MV-4-11 (cell line): ENCODE data around the gene GPD1.
A peak's percentile ranks its signal among the peaks of the same experiment; 100 is the strongest.
"Not testable (repeated sequence)": the region's sequence is repeated elsewhere in the genome, so short reads cannot be mapped to it uniquely, and the experiment has no call there.

Experiments
- DNase-seq: peaks from one replicate; lab custom pipeline; 2025; lab: John Stamatoyannopoulos, UW

The GPD1 gene

DNA sequence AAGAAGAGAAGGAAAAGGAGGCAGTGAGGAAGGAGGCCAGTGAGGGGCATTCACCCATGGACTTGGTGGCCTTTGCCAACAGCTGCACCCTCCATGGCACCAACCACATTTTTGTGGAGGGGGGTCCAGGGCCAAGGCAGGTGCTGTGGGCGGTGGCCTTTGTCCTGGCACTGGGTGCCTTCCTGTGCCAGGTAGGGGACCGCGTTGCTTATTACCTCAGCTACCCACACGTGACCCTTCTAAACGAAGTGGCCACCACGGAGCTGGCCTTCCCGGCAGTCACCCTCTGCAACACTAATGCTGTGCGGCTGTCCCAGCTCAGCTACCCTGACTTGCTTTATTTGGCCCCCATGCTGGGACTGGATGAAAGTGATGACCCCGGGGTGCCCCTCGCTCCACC, 30.1 kb upstream of the GPD1 start:
- DNase-seq, result no peak

DNA sequence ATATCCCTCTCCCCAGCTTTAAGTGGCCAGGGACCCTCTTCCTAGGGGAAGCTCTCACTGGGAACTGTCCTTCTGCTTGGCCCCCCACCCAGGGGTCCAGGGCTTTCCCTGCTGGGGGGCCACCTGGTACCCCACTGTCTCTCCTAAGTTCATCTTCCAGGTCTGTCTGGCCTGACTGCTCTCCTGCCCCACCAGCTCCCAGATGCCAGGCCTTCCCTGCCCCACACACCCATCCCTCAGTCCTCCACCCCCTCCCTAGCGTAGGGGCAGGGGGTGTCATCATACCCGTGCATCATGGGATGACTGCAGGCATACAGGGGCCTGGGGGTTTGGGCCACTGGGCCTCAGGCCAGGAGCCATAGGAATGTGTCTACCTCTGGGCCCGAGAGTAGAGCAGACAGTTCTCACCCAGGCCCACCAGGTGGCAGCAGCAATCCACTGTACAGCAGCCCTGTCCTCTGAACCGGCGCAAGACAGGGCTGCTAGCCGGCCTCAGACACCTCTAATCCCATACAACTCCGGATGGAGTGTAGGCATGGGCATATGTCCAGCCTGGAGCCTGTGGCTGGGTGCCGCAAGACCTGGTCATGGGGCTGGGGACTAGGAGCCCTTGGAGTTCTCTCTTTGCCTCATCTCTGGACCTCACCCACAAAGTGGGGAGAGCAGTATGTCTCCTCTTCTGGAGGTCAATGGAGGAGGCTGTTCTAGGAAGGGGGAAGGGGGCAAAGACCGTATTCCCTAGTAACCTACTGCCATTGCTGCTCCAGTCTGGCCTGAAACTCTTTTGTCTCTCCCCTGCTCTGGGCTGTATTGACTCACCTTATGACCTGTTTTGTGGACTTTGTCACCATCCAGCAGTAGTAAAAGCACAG, 28.6 kb upstream of the GPD1 start:
- peak; percentile 56 for DNase-seq

GRCh38 chr12:50075808-50076170, 28.0 kb upstream of the GPD1 start:
- DNase-seq, result no peak

- DNase-seq, result no peak
These were observed 26.7 kb upstream of the GPD1 start for GRCh38 chr12:50077099-50077498.

GRCh38 chr12:50078281-50078680, 25.5 kb upstream of the GPD1 start:
- no peak for DNase-seq

GRCh38 chr12:50079771-50080170, 24.0 kb upstream of the GPD1 start:
- DNase-seq, result no peak

DNA sequence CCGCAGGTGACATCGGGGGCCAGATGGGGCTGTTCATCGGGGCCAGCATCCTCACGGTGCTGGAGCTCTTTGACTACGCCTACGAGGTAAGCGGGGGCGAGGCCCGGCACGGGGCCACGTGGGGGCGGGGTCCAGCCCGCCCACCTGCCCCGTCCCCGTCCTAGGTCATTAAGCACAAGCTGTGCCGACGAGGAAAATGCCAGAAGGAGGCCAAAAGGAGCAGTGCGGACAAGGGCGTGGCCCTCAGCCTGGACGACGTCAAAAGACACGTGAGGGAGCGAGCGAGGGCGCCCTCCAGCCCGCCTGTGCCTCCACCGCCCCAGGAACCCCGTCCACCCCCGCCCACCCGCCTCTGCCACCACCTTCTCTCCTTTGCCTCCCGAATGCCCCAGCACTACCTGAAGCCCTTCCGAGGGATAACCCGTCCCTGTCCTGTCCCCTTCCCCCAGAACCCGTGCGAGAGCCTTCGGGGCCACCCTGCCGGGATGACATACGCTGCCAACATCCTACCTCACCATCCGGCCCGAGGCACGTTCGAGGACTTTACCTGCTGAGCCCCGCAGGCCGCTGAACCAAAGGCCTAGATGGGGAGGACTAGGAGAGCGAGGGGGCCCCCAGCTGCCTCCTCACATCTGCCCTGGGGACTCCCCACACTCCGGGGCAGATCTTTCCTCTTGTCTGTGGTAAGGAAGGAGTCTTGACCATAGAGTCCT, 22.6 kb upstream of the GPD1 start:
- no peak for DNase-seq

GRCh38 chr12:50082644-50083043, 21.2 kb upstream of the GPD1 start:
- DNase-seq, result peak; percentile 10

GRCh38 chr12:50083301-50083700, 20.5 kb upstream of the GPD1 start:
- no peak for DNase-seq

DNA sequence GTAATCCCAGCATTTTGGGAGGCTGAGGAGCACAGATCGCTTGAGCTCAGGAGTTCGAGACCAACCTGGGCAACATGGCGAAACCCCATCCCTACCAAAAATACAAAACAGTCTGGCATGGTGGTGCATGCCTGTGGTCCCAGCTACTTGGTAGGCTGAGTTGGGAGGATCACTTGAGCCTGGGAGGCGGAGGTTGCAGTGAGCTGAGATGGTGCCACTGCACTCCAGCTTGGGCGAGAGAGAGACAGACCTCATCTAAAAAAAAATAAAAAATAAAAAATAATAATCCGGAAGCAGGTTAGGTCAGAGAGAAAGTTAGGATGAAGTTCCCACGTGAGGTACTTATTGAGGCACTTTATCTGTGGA, 19.4 kb upstream of the GPD1 start:
- DNase-seq, result not testable (repeated sequence)

DNA sequence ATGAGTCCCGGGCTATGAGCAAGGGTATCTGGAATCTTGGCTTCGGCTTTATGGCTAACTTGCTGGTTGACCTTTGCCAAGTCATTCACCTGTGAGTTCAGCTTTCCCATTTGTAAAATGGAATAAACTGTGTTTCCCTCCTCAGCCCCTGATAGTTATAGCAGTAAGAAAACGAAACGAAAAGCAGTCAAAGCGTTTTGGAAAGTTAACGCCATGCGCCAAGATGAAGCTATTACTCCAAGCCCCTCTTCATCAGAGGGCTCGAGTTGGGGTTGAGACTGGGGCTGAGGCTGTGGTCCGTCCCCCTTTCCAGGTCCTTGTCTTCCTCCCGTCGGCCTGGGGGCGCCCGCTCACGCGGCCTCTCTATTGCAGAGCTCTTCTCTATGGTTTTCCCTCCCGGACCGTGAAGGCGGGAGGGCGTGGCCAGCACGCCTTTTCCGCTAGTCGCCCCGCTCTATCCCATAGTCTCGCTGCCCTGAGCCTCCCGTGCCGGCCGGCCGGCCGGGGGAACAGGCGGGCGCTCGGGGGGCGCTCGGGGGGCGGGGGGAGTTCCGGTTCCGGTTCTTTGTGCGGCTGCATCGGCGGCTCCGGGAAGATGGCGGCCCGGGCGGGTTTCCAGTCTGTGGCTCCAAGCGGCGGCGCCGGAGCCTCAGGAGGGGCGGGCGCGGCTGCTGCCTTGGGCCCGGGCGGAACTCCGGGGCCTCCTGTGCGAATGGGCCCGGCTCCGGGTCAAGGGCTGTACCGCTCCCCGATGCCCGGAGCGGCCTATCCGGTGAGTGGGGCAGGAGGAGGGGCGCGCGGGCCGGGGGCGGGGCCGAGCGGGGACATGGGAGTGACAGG, 18.8 kb upstream of the GPD1 start, which contains the start of gene SMARCD1:
SMARCD1 (plus strand) TSS at position 568 of the 840 bp plus-strand sequence; CDS start at position 596, 28 bp downstream.
- DNase-seq, result peak; percentile 89

- DNase-seq, result no peak
These were observed 18.2 kb upstream of the GPD1 start for GRCh38 chr12:50085615-50086072.

- DNase-seq, result no peak
These were observed 17.7 kb upstream of the GPD1 start for GRCh38 chr12:50086148-50086547.

DNA sequence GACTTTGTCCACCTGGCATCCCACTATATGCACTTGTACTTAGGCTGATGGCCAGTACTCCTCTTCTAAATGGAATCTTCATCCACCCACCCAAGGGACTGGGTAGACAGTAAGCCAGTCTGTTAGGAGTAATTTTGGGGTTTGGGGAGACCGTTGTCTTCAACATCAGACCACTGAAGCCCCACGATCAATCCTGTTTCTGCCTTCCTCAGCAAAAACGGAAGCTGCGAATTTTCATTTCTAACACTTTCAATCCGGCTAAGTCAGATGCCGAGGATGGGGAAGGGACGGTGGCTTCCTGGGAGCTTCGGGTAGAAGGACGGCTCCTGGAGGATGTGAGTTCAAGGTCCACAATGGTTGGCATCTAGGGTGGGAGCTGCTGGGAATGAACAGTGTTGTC, 16.7 kb upstream of the GPD1 start:
- DNase-seq, result no peak

GRCh38 chr12:50087995-50088394, 15.8 kb upstream of the GPD1 start:
- no peak for DNase-seq

- DNase-seq, result peak; percentile 51
These were observed 15.1 kb upstream of the GPD1 start for GRCh38 chr12:50088577-50089335.

DNA sequence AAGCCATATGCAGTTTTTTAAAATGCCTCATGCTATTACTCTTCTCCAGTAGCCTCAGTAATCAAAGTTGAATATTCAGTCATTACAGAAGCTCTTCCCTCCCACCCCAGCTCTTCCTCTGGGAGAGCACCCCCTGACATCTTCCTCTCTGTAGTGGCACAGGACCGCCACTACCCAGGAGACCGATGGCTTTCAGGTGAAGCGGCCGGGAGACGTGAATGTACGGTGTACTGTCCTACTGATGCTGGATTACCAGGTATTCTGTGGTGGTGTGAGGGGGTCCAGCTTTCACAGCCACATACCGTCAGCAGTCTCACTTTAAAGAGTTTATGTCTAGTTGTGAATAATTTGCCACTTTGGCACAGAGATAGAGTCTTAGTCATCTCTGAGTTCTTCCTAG, 14.1 kb upstream of the GPD1 start:
- no peak for DNase-seq

GRCh38 chr12:50090391-50090790, 13.4 kb upstream of the GPD1 start:
- DNase-seq, result no peak

DNA sequence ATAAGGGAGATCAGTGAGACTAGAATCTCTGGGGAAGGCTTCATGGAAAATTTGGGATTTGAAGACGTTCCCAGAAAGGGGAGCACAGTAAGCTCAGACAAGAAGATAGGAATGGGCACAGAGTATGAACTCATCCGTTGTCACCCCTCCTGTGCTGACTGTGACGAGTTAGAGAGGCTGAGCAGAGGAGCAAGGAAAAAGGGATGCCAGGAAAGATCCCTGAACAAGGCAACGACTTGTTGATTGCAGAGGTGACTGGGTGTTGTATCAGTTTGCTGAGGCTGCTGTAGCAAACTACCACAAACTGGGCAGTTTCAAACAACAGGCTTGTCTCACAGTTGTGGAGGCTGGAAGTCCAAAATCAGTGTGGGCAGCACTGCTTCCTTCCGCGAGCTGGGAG, 5.9 kb upstream of the GPD1 start:
- no peak for DNase-seq

GRCh38 chr12:50099302-50100008, 4.4 kb upstream of the GPD1 start:
- DNase-seq, result no peak

DNA sequence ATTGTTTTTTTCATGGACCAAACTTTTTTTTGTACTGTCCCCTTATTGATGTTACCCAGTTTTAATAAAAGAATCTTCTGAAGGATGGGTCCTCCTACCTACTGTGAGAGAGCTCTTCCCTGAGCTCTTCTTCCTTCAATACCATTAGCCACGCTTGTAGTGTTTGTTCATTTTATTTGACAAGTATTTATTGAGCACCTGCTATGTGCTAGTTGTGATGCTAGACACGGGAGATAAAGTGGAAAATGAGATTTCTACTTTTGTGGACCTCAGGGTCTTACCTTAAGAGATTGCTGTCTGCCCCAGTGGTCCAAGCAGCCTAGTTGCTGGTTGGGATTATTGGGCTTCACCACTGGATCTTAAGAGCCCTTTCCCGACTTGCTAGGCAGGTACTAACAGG, 3.2 kb upstream of the GPD1 start:
- DNase-seq, result no peak
